OCI-LY7 (cell line): ENCODE data around the gene FMNL3.
"Not testable (repeated sequence)": the region's sequence is repeated elsewhere in the genome, so short reads cannot be mapped to it uniquely, and the experiment has no call there.

ENCODE experiments used
- CTCF ChIP-seq: fragments of 200-600 bp; sonication (generic); conservative IDR thresholded peaks from 2 replicates; pipeline ENCODE4 v1.5.1; 2014; ENCODE audit warnings: mild to moderate bottlenecking, antibody characterized with exemption, low read length, moderate library complexity, mixed read lengths
- EZH2phosphoT487 ChIP-seq: fragments of 200-600 bp; sonication (generic); IDR thresholded peaks from 2 replicates; pipeline ENCODE4 v1.6.1; 2018; ENCODE audit warnings: low read depth, borderline replicate concordance, mild to moderate bottlenecking, mixed run types, antibody characterized with exemption, low read length, moderate library complexity, mixed read lengths

GRCh38 chr12:49734900-49735299 is 27.7 kb upstream of the FMNL3 start:
- not testable (repeated sequence) for TF ChIP-seq CTCF, EZH2phosphoT487
